RWPE2 (cell line): ENCODE data around the gene ACSF3.
"Not testable (repeated sequence)": the region's sequence is repeated elsewhere in the genome, so short reads cannot be mapped to it uniquely, and the experiment has no call there.

ENCODE experiments used
- ATAC-seq: fragments of 200-7000 bp; cut with Tn5 transposase; 3 replicates; pipeline ENCODE4 v1.9.1; 2021; ENCODE audit warnings: low read depth
- DNase-seq: peaks from one replicate; pipeline ENCODE4 v3.0.0-alpha.2; 2020; ENCODE audit warnings: low spot score
- H3K27ac ChIP-seq: fragments of 450-650 bp; 2 replicates; pipeline ENCODE4 v1.5.1; 2017; ENCODE audit warnings: mild to moderate bottlenecking; ENCODE audit not compliant: poor library complexity, severe bottlenecking
- H3K27me3 ChIP-seq: fragments of 250-450 bp; sonication (Bioruptor Pico); 2 replicates; pipeline ENCODE4 v1.5.1; 2021; ENCODE audit warnings: mild to moderate bottlenecking, moderate library complexity; ENCODE audit not compliant: insufficient read depth, poor library complexity, severe bottlenecking
- H3K36me3 ChIP-seq: fragments of 250-450 bp; sonication (Bioruptor Pico); 2 replicates; pipeline ENCODE4 v1.5.1; 2020; ENCODE audit warnings: low read depth, mild to moderate bottlenecking, moderate library complexity
- H3K4me1 ChIP-seq: fragments of 250-450 bp; sonication (Bioruptor Pico); 2 replicates; pipeline ENCODE4 v1.5.1; 2021; ENCODE audit warnings: mild to moderate bottlenecking, moderate library complexity; ENCODE audit not compliant: insufficient read depth, poor library complexity, severe bottlenecking
- H3K4me3 ChIP-seq: fragments of 250-450 bp; sonication (Bioruptor Pico); 2 replicates; pipeline ENCODE4 v1.5.1; 2021; ENCODE audit warnings: mild to moderate bottlenecking, moderate library complexity; ENCODE audit not compliant: severe bottlenecking
- H3K9me3 ChIP-seq: fragments of 250-450 bp; sonication (Bioruptor Pico); 2 replicates; pipeline ENCODE4 v1.5.1; 2021; ENCODE audit warnings: mild to moderate bottlenecking, moderate library complexity; ENCODE audit not compliant: severe bottlenecking
- CTCF ChIP-seq: fragments of 450-650 bp; IDR thresholded peaks from one replicate; pipeline ENCODE4 v1.5.1; 2017; ENCODE audit warnings: mild to moderate bottlenecking, moderate library complexity; ENCODE audit not compliant: poor library complexity, severe bottlenecking

The ACSF3 gene

GRCh38 chr16:89072548-89073130 is 21.0 kb upstream of the ACSF3 start:
- Histone ChIP-seq H3K9me3 (peaks cover 3% of the 10 kb centered on the region), H3K4me3 (no peak overlapping the region), H3K36me3 (no peaks in the 10 kb centered on the region), H3K4me1 (peaks cover 2% of the 10 kb centered on the region), H3K27ac (no peak overlapping the region), H3K27me3 (peaks cover 8% of the 10 kb centered on the region)
- ATAC-seq (no peak), DNase-seq (no peak)
- no peak for TF ChIP-seq CTCF

GRCh38 chr16:89073346-89074071 is 20.1 kb upstream of the ACSF3 start:
- ATAC-seq = no peak
- DNase-seq = no peak
- Histone ChIP-seq H3K27ac (no peak overlapping the region), H3K27me3 (peaks cover 8% of the 10 kb centered on the region), H3K9me3 (peaks cover 3% of the 10 kb centered on the region), H3K4me1 (no peaks in the 10 kb centered on the region), H3K4me3 (no peak overlapping the region), H3K36me3 (no peaks in the 10 kb centered on the region)
- no peak for TF ChIP-seq CTCF

- H3K27me3 ChIP-seq, DNase-seq, ATAC-seq, H3K27ac ChIP-seq, H3K36me3 ChIP-seq, H3K4me1 ChIP-seq, H3K4me3 ChIP-seq, H3K9me3 ChIP-seq: not testable (repeated sequence)
Observed at GRCh38 chr16:89074072-89074674, 19.5 kb upstream of the ACSF3 start.

- Histone ChIP-seq H3K27me3 (peaks cover 8% of the 10 kb centered on the region), H3K36me3 (no peaks in the 10 kb centered on the region), H3K27ac (no peak overlapping the region), H3K4me1 (no peaks in the 10 kb centered on the region), H3K9me3 (peaks cover 3% of the 10 kb centered on the region), H3K4me3 (no peak overlapping the region)
- ATAC-seq (no peak), DNase-seq (no peak)
- no peak for TF ChIP-seq CTCF
Observed at GRCh38 chr16:89074803-89075688, 18.6 kb upstream of the ACSF3 start.

- peaks cover 3% of the 10 kb centered on the region for H3K9me3 ChIP-seq
- DNase-seq (no peak), ATAC-seq (no peak)
Observed at GRCh38 chr16:89076159-89076558, 17.5 kb upstream of the ACSF3 start.

More at GRCh38 chr16:89076159-89076558, 17.5 kb upstream of the ACSF3 start:
- Histone ChIP-seq H3K36me3 (no peaks in the 10 kb centered on the region), H3K27ac (no peak overlapping the region), H3K4me3 (no peak overlapping the region), H3K4me1 (no peaks in the 10 kb centered on the region), H3K27me3 (peaks cover 8% of the 10 kb centered on the region)
- no peak for TF ChIP-seq CTCF
